Measurements from ENCODE around the gene CALN1.

The CALN1 gene

DNA sequence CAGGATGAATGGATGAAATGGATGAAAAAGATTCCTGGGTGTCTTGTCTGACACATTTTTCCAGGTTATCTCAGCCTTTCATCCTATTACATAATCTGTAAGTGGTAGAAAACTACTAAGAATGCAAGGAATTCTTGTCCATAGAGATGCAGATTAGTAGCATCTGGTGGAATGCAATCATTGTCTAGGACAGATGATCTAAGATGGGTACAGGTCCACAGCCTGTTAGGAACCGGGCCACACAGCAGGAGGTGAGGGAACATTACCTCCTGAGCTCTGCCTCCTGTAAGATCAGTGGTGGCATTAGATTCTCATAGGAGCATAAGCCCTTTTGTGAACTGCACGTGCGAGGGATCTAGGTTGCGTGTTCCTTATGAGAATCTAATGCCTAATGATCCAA lies 225.0 kb downstream of the CALN1 start:
- DNase-seq (ENCODE audit: low read depth, low spot score), result no peak

- DNase-seq (ENCODE audit: low read depth, low spot score), result no peak
These were observed 228.3 kb downstream of the CALN1 start for GRCh38 chr7:72183835-72184234.

GRCh38 chr7:72182036-72182435 lies 230.1 kb downstream of the CALN1 start:
- DNase-seq (ENCODE audit: low read depth, low spot score), result no peak

- DNase-seq (ENCODE audit: low read depth, low spot score), result no peak
These were observed 235.3 kb downstream of the CALN1 start for GRCh38 chr7:72176875-72177274.

DNA sequence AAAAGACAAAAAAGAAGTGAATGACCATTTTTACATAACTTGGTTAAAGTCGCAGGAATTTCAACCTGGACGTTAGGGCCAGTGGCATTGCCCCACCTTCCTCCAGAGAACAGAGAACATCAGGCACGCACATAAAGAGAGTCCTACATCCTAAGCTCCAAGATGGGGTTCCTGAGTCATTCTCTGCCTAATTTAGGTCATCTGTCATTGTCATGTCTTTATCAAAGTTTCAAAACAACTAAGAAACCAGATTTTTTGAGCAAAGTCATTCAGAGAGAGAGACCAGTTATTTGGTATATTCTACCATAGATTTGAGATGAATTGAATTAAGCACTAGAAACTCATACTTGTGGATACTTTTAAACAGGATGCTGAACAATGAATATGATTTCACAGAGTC lies 241.7 kb downstream of the CALN1 start:
- DNase-seq (ENCODE audit: low read depth, low spot score), result no peak

GRCh38 chr7:72163271-72163670 lies 248.9 kb downstream of the CALN1 start:
- no peak for DNase-seq (ENCODE audit: low read depth, low spot score)

- DNase-seq (ENCODE audit: low read depth, low spot score), result no peak
These were observed 250.6 kb downstream of the CALN1 start for GRCh38 chr7:72161534-72161933.

- DNase-seq (ENCODE audit: low read depth, low spot score), result no peak
These were observed 252.2 kb downstream of the CALN1 start for GRCh38 chr7:72159911-72160310.

DNA sequence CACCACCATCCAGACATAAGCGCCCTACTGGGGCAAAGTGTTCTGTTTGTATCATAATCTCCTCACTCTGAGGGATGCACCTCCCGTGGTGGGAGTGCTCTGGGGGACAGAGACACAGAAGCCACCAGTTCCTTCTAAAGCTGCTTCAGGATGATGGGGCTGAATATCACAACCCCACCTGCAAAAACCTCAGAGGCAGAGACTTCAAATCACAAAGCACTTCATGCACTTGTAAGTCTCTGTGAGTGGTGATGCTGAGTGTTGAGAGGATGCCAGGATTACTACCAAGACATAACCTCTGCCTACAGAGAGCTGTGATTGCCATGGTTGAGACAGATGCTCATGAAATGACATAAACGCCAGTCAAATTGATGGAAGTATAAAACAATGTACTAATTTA lies 255.5 kb downstream of the CALN1 start:
- no peak for DNase-seq (ENCODE audit: low read depth, low spot score)

- no peak for DNase-seq (ENCODE audit: low read depth, low spot score)
These were observed 259.0 kb downstream of the CALN1 start for GRCh38 chr7:72153132-72153512.

GRCh38 chr7:72152161-72153131 lies 259.7 kb downstream of the CALN1 start:
- DNase-seq (ENCODE audit: low read depth, low spot score), result no peak

DNA sequence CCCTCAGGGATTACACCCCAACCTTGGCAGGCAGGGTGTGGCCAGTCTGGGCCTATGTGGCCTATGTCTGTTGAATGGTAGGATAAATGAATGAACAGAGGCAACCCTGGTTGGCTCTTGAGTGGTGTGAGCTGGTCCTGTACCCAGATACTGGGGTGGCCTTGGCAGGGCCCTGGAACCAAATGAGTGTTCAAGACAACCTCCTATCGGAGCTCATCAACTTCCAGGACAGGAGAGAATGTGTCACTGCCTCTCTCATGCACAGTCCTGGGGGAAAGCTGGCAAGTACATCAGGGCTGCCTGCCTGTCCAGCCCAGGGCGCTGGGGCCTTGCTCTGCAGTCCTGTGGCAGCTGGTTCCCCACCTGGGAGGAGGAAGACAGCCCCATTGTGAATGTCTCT lies 271.6 kb downstream of the CALN1 start:
- DNase-seq (ENCODE audit: low read depth, low spot score), result no peak

DNA sequence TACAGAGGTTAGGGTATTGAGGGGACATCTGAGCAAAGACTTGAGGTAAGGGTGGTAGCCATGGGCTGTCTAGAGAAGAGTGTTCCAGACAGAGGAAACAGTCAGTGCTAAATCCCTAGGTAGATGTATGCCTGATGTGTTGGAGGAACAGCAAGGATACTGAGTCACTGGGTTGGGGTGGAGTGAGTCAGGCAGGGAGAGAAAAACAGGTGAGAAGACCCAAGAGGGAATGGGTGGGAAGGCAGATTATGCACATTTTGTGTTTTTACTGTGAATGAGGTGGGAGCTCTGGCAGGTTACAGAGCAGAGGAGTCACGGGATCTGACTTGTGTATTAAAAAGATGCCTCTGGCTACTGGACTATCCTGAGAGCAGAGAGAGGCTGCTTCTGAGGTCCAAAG lies 285.0 kb downstream of the CALN1 start:
- DNase-seq (ENCODE audit: low read depth, low spot score), result no peak

DNA sequence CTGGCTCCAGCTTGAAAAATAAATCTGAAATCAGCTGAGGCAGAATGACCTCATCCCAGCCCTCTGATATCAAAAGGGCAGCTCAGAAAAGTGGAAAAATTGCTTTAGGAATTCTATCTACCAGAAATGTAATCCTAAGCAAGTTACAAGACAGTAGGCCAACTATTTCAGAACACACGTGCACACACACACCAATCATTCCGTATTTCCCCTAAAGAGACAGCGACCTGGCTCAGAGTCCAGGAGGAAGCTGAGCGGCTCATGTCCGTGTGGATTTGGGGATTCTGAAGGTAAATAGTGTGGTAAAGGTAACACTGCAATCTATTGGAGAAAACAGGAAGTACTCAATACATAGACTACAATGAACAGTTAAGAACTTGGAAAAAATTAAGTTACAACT lies 288.2 kb downstream of the CALN1 start:
- no peak for DNase-seq (ENCODE audit: low read depth, low spot score)

- DNase-seq (ENCODE audit: low read depth, low spot score), result no peak
These were observed 293.8 kb downstream of the CALN1 start for GRCh38 chr7:72118366-72118765.

DNA sequence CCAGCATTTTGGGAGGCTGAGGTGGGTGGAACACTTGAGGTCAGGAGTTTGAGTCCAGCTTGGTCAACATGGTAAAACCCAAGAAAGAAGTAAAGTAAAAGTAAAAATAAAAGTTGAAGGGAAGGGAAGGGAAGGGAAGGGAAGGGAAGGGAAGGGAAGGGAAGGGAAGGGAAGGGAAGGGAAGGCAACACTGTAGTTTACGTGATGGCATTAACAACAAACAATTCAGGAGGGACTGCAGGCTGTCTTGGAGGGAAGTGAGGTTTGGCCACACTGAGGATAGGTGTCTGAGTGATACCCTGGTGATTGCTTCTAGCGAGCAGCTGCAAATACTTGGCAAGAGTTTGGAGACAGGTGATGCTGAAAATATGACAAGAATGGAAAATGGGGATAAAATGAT lies 298.0 kb downstream of the CALN1 start:
- DNase-seq (ENCODE audit: low read depth, low spot score), result no peak

DNA sequence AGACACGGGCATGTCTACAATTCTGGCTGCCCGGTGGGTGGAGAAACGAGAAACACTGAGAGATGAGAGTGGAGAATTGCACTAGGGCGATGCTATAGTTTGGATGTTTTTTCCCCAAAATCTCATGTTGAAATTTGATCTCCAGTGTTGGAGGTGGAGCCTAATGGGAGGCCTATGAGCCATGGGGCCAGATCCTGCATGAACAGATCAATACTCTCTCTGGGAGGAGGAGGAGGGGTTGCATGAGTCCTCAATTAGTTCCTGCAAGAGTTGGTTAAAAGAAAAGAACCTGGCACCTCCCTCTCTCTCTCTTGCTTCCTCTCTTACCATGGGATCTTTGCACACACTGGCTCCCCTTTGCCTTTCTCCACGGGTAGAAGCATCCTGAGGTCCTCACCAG lies 299.1 kb downstream of the CALN1 start:
- DNase-seq (ENCODE audit: low read depth, low spot score), result no peak

- no peak for DNase-seq (ENCODE audit: low read depth, low spot score)
These were observed 299.6 kb downstream of the CALN1 start for GRCh38 chr7:72112530-72112929.

- DNase-seq (ENCODE audit: low read depth, low spot score), result no peak
These were observed 301.1 kb downstream of the CALN1 start for GRCh38 chr7:72111086-72111485.

DNA sequence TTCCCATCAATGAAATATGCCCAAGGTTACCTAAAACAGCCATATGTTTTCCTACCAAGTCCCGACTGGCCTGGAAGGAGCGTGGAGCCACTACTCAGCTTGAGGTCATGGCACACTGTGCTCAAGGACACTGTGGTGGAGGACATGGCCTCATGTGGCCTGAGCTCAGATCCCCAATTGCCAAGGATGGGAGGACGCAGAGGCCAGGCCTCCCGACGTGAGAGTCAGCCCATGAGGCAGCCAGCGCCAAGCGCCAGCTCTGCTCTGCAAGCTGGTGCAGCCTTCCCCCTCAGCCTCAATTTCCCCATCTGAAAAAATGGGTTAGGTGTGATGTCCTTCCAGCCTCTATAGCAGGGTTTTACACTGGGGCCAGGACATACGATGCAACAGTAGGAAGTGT lies 302.6 kb downstream of the CALN1 start:
- DNase-seq (ENCODE audit: low read depth, low spot score), result no peak

DNA sequence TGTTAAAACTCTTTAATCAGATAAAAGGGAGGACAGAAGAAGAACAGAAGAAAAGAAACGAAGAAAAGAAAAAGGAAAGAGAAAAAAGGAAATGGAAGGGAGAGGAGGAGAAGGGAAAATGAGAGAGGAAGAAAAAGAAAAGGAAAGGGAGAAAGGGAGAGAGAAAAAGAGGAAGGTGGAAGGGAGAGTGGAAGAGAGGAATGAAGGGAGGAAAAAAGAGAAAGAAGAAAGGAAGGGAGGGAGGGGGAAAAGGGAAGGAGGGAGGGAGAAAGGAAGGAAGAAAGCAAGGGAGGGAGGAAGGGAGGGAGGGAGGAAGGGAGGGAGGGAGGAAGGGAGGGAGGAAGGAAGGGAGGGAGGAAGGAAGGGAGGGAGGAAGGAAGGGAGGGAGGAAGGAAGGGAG lies 305.7 kb downstream of the CALN1 start:
- no peak for DNase-seq (ENCODE audit: low read depth, low spot score)

DNA sequence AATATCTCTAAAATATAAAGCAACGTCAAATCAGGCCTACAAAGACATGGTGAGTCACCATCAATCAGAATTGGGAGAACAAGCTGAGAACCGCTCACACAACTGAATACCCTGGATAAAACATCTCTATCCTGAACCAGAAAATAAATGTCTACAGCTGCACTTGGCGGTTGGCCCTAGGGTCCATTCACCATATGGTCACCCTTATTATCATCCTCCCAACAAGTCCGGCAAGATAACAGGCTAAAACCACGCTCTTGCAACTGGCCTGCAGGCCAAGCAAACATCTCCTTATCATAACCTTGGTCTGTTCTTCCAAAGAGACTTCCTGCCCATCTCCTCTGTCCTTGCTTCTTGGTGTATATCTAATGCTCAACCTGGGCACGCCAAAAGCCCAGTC lies 310.7 kb downstream of the CALN1 start:
- DNase-seq (ENCODE audit: low read depth, low spot score), result no peak

GRCh38 chr7:72099784-72100183 lies 312.4 kb downstream of the CALN1 start:
- DNase-seq (ENCODE audit: low read depth, low spot score), result no peak

Data from activated naive CD8-positive, alpha-beta T cell treated with anti-CD3 and anti-CD28 coated beads, Interleukin-2, amount 50 U/mL, for 16 hours (primary cell).